ENCODE results near the gene INTS3.

DNA sequence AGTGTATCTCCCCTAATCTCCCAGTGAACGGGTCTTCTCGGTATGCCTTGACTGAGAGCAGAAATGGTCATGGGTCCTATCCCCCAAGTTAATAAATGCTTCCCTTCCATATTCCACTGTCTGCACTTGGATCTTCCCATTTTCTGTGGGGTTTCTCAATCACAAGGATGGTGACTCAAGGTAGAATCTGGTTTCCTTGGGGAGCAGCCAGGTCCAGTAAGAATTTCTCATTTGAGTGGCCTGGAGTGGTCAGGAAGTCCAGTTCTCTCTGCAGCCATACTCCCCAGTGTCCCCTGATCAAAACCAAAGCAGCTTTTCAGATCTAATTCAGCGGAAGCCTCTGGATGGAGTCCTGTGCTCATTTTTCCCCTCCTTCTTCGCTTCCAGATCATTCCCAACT is 32.6 kb downstream of the INTS3 start:
- TF ChIP-seq, protein P1, sequence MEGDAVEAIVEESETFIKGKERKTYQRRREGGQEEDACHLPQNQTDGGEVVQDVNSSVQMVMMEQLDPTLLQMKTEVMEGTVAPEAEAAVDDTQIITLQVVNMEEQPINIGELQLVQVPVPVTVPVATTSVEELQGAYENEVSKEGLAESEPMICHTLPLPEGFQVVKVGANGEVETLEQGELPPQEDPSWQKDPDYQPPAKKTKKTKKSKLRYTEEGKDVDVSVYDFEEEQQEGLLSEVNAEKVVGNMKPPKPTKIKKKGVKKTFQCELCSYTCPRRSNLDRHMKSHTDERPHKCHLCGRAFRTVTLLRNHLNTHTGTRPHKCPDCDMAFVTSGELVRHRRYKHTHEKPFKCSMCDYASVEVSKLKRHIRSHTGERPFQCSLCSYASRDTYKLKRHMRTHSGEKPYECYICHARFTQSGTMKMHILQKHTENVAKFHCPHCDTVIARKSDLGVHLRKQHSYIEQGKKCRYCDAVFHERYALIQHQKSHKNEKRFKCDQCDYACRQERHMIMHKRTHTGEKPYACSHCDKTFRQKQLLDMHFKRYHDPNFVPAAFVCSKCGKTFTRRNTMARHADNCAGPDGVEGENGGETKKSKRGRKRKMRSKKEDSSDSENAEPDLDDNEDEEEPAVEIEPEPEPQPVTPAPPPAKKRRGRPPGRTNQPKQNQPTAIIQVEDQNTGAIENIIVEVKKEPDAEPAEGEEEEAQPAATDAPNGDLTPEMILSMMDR (IDR thresholded peaks at IDR 0.05), result no peak
- TF ChIP-seq POLR2A (IDR thresholded peaks at IDR 0.05) (no peak), POLR2AphosphoS5 (IDR thresholded peaks at IDR 0.05) (no peak), EP300 (IDR thresholded peaks at IDR 0.05) (no peak)

Measured in gastroesophageal sphincter (tissue), 3 donors.